ENCODE data around the gene DDX39A. TPM values are rescaled to one million over a fixed set of nuclear protein-coding genes. Genes with fewer than 3 reads are reported as not detected.

Gene DDX39A
- total RNA-seq, 4 donors from 2014 or later, result 53.3 to 89.7 (median 59.7) TPM

GRCh38 chr19:14394167-14394566, 25.0 kb downstream of the DDX39A start:
- Histone ChIP-seq H3K36me3 (peaks cover 0 to 9% of the 10 kb centered on the region in 2 donors), H3K4me3 (replicated peaks in 1 of 3) (no peak overlapping the region), H3K9me3 (no peaks in the 10 kb centered on the region), H3K4me1 (no peaks in the 10 kb centered on the region), H3K27me3 (no peaks in the 10 kb centered on the region), H3K27ac (no peak overlapping the region)
- no peak for TF ChIP-seq POLR2A (IDR thresholded peaks at IDR 0.05)
- no peak for TF ChIP-seq CTCF (IDR thresholded peaks at IDR 0.05)
- DNase-seq, result no peak
- 96% methylated on average over 9 of the region's 9 CpGs for WGBS, 2 donors
- intact Hi-C loops (cut with DNase I), result no loop called here

DNA sequence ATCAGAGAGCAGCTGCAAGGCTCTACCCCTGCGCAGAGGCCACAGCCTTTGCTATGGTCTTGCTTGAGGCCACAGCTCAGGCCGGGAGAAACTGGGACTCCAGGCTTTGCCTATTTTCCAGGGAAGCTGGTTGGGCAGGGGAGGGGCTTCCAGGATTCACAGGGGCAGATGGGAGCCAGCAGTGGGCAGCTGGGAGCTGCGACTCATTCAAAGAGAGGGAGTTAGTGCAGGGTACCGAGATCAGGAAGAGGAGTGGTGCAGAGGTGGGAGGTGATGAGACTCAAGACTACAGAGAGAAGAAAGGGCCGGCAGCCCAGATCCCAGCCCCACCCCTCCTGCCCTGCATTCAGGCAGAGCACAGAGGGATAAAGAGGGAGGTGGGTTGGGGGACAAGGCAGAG, 25.8 kb downstream of the DDX39A start:
- intact Hi-C loops (cut with DNase I), result no loop called here
- no peaks in the 10 kb centered on the region for H3K27me3 ChIP-seq
- WGBS, 2 donors, result 73 to 75% methylated on average over 5 of the region's 5 CpGs
- H3K9me3 ChIP-seq, result no peaks in the 10 kb centered on the region
- DNase-seq, result no peak
- no peak for TF ChIP-seq CTCF (IDR thresholded peaks at IDR 0.05)
- no peak for TF ChIP-seq POLR2A (IDR thresholded peaks at IDR 0.05)
- peaks cover 0 to 9% of the 10 kb centered on the region in 2 donors for H3K36me3 ChIP-seq
- H3K27ac ChIP-seq, result no peak overlapping the region
- H3K4me3 ChIP-seq (replicated peaks in 1 of 3), result no peak overlapping the region
- no peaks in the 10 kb centered on the region for H3K4me1 ChIP-seq

DNA sequence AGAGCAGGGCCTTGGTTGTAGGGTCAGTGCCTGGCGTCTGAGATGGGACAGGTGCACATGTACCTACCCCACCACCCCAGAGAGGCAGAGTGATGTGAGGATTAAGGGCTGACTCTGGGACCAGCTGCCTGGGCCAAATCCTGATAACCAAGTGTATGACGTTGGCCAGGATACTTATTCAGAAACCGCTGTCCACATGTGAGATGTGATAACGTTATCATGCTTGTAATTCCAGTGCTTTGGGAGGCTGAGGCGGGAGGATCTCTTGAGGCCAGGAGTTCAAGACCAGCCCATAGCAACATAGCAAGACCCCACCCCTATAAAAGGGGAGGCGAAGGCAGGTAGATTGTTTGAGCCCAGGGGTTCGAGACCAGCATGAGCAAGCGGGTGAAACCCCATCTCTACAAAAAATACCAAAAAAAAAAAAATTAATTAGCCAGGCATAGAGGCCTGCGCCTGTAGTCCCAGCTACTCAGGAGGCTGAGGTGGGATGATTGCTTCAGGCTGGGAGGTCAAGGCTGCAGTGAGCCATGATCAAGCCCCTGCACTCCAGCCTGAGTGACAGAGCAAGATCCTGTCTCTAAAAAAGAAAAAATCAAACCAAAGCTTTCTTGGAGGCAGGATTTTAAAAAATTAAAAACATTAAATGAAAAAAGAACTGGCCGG, 27.9 kb downstream of the DDX39A start:
- WGBS, 2 donors, result 92 to 94% methylated on average over 10 of the region's 10 CpGs
- Histone ChIP-seq H3K27me3 (no peaks in the 10 kb centered on the region), H3K4me3 (replicated peaks in 1 of 3) (no peak overlapping the region), H3K4me1 (no peaks in the 10 kb centered on the region), H3K9me3 (no peaks in the 10 kb centered on the region), H3K36me3 (peaks cover 0 to 9% of the 10 kb centered on the region in 2 donors), H3K27ac (no peak overlapping the region)
- no peak for TF ChIP-seq CTCF (IDR thresholded peaks at IDR 0.05)
- TF ChIP-seq POLR2A (IDR thresholded peaks at IDR 0.05), result no peak
- DNase-seq, result no peak
- intact Hi-C loops (cut with DNase I), result no loop called here

GRCh38 chr19:14390548-14390947, 28.6 kb downstream of the DDX39A start:
- DNase-seq, result no peak
- Histone ChIP-seq H3K36me3 (peaks cover 0 to 9% of the 10 kb centered on the region in 2 donors), H3K27ac (no peak overlapping the region), H3K4me3 (replicated peaks in 1 of 3) (no peak overlapping the region), H3K27me3 (no peaks in the 10 kb centered on the region), H3K4me1 (no peaks in the 10 kb centered on the region), H3K9me3 (no peaks in the 10 kb centered on the region)
- TF ChIP-seq CTCF (IDR thresholded peaks at IDR 0.05), result no peak
- TF ChIP-seq POLR2A (IDR thresholded peaks at IDR 0.05), result no peak
- intact Hi-C loops (cut with DNase I), result no loop called here
- WGBS, 2 donors, result 91 to 98% methylated on average over 5 of the region's 5 CpGs

GRCh38 chr19:14385492-14385891, 33.6 kb downstream of the DDX39A start:
- WGBS, 2 donors, result 82 to 84% methylated on average over 10 to 11 of the region's 11 CpGs
- DNase-seq, result no peak
- no peaks in the 10 kb centered on the region for H3K36me3 ChIP-seq
- H3K4me1 ChIP-seq, result peaks cover 12 to 25% of the 10 kb centered on the region in 2 donors
- no peak for TF ChIP-seq CTCF (IDR thresholded peaks at IDR 0.05)
- no peak for TF ChIP-seq POLR2A (IDR thresholded peaks at IDR 0.05)
- no peaks in the 10 kb centered on the region for H3K9me3 ChIP-seq
- no peak overlapping the region for H3K4me3 ChIP-seq (replicated peaks in 1 of 3)
- intact Hi-C loops (cut with DNase I), result no loop called here
- no peak overlapping the region for H3K27ac ChIP-seq
- no peaks in the 10 kb centered on the region for H3K27me3 ChIP-seq
